GM19099 (cell line): ENCODE data around the gene ARHGEF25.

ENCODE experiments used
- POLR2A ChIP-seq: IDR thresholded peaks from 3 replicates; pipeline ENCODE4 v1.6.1; 2011; ENCODE audit warnings: low read depth; ENCODE audit not compliant: insufficient read length; ENCODE audit errors: extremely low read depth

The ARHGEF25 gene

GRCh38 chr12:57613427-57614109 is 2.3 kb downstream of the ARHGEF25 start:
- TF ChIP-seq POLR2A = no peak

- TF ChIP-seq POLR2A = no peak
These were observed 3.1 kb downstream of the ARHGEF25 start for GRCh38 chr12:57614178-57614947.

DNA sequence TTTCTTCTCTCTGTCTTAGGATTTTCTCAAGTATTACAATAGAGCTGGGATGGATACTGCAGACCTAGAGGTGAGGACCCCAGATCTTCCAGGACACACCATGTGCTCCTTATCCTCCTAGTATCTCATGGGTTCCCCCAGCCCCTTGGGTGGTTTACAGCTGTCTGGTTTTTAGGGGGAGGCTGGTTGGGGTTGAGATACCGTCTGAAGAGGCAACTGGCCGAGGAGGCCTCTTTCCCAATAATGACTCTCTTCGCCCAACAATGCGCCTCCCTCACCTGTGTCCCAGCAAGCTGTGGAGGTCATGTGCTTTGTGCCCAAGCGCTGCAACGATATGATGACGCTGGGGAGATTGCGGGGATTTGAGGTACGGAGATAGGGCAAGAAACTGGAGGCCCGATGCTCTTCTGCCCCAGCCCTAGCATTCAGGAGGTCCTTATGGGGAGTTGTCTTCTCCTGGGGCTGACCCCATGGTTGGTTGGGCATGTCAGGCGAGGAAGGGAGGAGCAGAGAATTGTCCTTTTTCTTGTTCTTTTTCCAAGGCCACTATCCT is 3.8 kb downstream of the ARHGEF25 start:
- TF ChIP-seq POLR2A = no peak

- no peak for TF ChIP-seq POLR2A
These were observed 4.4 kb downstream of the ARHGEF25 start for GRCh38 chr12:57615637-57616036.

- TF ChIP-seq POLR2A = no peak
These were observed 5.3 kb downstream of the ARHGEF25 start for GRCh38 chr12:57616383-57617101.

- no peak for TF ChIP-seq POLR2A
These were observed 6.7 kb downstream of the ARHGEF25 start for GRCh38 chr12:57617942-57618341.

- TF ChIP-seq POLR2A = no peak
These were observed 7.8 kb downstream of the ARHGEF25 start for GRCh38 chr12:57618966-57619433.

GRCh38 chr12:57619434-57620244 is 8.4 kb downstream of the ARHGEF25 start:
- TF ChIP-seq POLR2A = no peak

- no peak for TF ChIP-seq POLR2A
These were observed 9.2 kb downstream of the ARHGEF25 start for GRCh38 chr12:57620245-57620935.

GRCh38 chr12:57620936-57621496 is 9.8 kb downstream of the ARHGEF25 start:
- no peak for TF ChIP-seq POLR2A

DNA sequence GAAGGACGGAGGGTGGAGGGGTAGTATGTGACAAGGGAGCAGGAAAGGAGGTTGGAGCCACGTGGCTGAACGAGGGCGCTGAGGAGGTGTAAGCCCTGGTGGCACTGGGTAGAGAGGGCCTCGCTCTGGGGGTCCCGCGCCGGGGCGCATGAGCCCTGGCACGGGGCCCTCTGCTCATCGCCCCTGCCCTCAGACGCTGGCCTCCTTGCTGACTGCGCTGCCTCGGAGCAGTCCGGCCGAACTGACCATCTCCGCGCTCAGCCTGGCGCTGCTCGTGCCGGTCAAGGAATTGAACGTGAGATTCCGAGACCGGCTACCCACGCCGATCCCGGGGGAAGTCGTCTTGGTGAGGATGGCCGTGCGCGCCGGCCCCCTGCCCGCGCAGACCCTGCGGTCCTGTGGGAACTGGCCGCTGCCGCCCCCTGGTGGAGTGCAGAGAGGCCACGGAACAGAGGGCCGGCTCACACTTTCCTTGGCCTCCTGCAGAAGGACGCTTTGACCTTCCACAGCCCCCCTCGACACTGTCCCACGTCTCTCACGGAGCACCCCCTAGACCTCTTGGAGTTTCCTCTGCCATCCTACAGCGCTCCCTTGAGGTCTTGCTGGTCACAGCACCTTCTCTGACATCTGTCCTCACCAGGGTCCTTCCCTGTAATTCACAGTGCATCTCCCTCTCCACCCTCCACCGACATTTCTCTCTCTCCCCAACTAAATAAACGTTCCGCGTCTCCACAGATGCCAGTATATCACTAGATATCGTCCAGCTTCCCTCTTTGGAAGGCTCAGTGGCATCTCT is 10.5 kb downstream of the ARHGEF25 start:
- no peak for TF ChIP-seq POLR2A

- TF ChIP-seq POLR2A = no peak
These were observed 11.3 kb downstream of the ARHGEF25 start for GRCh38 chr12:57622293-57623245.
